ENCODE results near the gene CCL16. TPM values are rescaled to one million over a fixed set of nuclear protein-coding genes. Genes with fewer than 3 reads are reported as not detected.

The CCL16 gene
- total and polyA plus RNA-seq, 8 donors, result 0.40 to 1.2 (median 0.97) TPM; not detected in 2

GRCh38 chr17:35969558-35970380, 11.5 kb downstream of the CCL16 start:
- H3K36me3 ChIP-seq, result no peaks in the 10 kb centered on the region
- peak in 3 of 4 donors; percentile 66 to 86 (median 71) for DNase-seq
- TF ChIP-seq CTCF (IDR thresholded peaks at IDR 0.05), result peak; percentile 81 to 89
- peak; percentile 94 for ATAC-seq
- intact Hi-C loops (cut with DNase I), result loop anchor here (5.0 to 10.0 kb wide), 2 partner anchors 175 to 178 kb away; no protein-coding TSS in a partner anchor
- H3K4me1 ChIP-seq, result peaks cover 0 to 14% of the 10 kb centered on the region in 2 donors
- H3K4me3 ChIP-seq, result no peak overlapping the region
- H3K27me3 ChIP-seq, result no peaks in the 10 kb centered on the region
- no peaks in the 10 kb centered on the region for H3K9me3 ChIP-seq
- H3K27ac ChIP-seq, result no peak overlapping the region

GRCh38 chr17:35968520-35969054, 12.7 kb downstream of the CCL16 start:
- H3K4me3 ChIP-seq, result no peak overlapping the region
- ATAC-seq, result no peak
- intact Hi-C loops (cut with DNase I), result no loop called here

GRCh38 chr17:35965272-35965671, 16.0 kb downstream of the CCL16 start:
- ATAC-seq, result no peak
- intact Hi-C loops (cut with DNase I), result no loop called here
- H3K4me3 ChIP-seq, result no peak overlapping the region

More at GRCh38 chr17:35968520-35969054, 12.7 kb downstream of the CCL16 start:
- H3K27me3 ChIP-seq, result no peaks in the 10 kb centered on the region
- no peak overlapping the region for H3K27ac ChIP-seq
- no peaks in the 10 kb centered on the region for H3K36me3 ChIP-seq
- H3K4me1 ChIP-seq, result peaks cover 0 to 10% of the 10 kb centered on the region in 2 donors
- no peak for DNase-seq
- no peak for TF ChIP-seq CTCF (IDR thresholded peaks at IDR 0.05)
- H3K9me3 ChIP-seq, result no peaks in the 10 kb centered on the region

GRCh38 chr17:35963663-35964062, 17.6 kb downstream of the CCL16 start:
- no peak for TF ChIP-seq CTCF (IDR thresholded peaks at IDR 0.05)
- Histone ChIP-seq H3K27ac (no peak overlapping the region), H3K36me3 (no peaks in the 10 kb centered on the region), H3K27me3 (peaks cover 0 to 8% of the 10 kb centered on the region in 2 donors), H3K9me3 (no peaks in the 10 kb centered on the region), H3K4me1 (no peaks in the 10 kb centered on the region), H3K4me3 (no peak overlapping the region)
- DNase-seq (no peak), ATAC-seq (no peak)
- intact Hi-C loops (cut with DNase I), result no loop called here

More at GRCh38 chr17:35965272-35965671, 16.0 kb downstream of the CCL16 start:
- Histone ChIP-seq H3K27ac (no peak overlapping the region), H3K27me3 (peaks cover 0 to 8% of the 10 kb centered on the region in 2 donors), H3K9me3 (no peaks in the 10 kb centered on the region), H3K4me1 (peaks cover 0 to 8% of the 10 kb centered on the region in 2 donors), H3K36me3 (no peaks in the 10 kb centered on the region)
- no peak for DNase-seq
- no peak for TF ChIP-seq CTCF (IDR thresholded peaks at IDR 0.05)

- Histone ChIP-seq H3K4me1 (no peaks in the 10 kb centered on the region), H3K4me3 (no peak overlapping the region), H3K36me3 (no peaks in the 10 kb centered on the region), H3K27ac (no peak overlapping the region), H3K9me3 (no peaks in the 10 kb centered on the region), H3K27me3 (peaks cover 0 to 8% of the 10 kb centered on the region in 2 donors)
- TF ChIP-seq CTCF (IDR thresholded peaks at IDR 0.05), result no peak
- DNase-seq (no peak), ATAC-seq (no peak)
- intact Hi-C loops (cut with DNase I), result no loop called here
Measured at GRCh38 chr17:35953720-35954119, 27.6 kb downstream of the CCL16 start.
